T-cell (primary cell): ENCODE data around the gene TMCO2. TPM values are rescaled to one million over a fixed set of nuclear protein-coding genes. Genes with fewer than 3 reads are reported as not detected.

Experiments
- total RNA-seq, 35 experiments: library from RNA in 6 of 35; stranded (reverse) in 6 of 35; fragments of 120-200 nt in 1 of 35; gene quantifications; one replicate each; pipeline versions ENCODE4 v1.2.1 to v1.2.4 and lab custom pipeline; 2013 to 2026

TMCO2 gene
- total RNA-seq, 5 donors from 2014 or later (not counting 1 experiment from before 2014, with no cell fraction given): not detected

Other genes with a start within 250 kb of the TMCO2 start
- gene CAP1, start 207.2 kb upstream of the TMCO2 start, total RNA-seq: 100 to 1,000 TPM; 293 to 345 (median 298) TPM
- gene PPT1, start 150.7 kb upstream of the TMCO2 start, total RNA-seq: 10 to 100 TPM; 44.4 to 72.6 (median 53.1) TPM
- 10 to 100 TPM; 17.5 to 25.1 (median 18.4) TPM for gene RLF, start 86.5 kb upstream of the TMCO2 start, total RNA-seq
- gene ZMPSTE24, start 10.3 kb downstream of the TMCO2 start, total RNA-seq: 10 to 100 TPM; 12.4 to 16.9 (median 15.2) TPM
- 1 to 10 TPM; 3.5 to 4.6 (median 3.8) TPM for gene COL9A2, start 69.3 kb downstream of the TMCO2 start, total RNA-seq
- 100 to 1,000 TPM; 120 to 254 (median 123) TPM for gene SMAP2, start 125.8 kb downstream of the TMCO2 start, total RNA-seq
- gene ZFP69B, start 202.5 kb downstream of the TMCO2 start, total RNA-seq: 10 to 100 TPM in 2 of 5 donors, 1 to 10 TPM in 3; 3.1 to 12.5 (median 7.5) TPM
- 1 to 10 TPM; 3.9 to 4.5 (median 4.1) TPM for gene ZFP69, start 229.4 kb downstream of the TMCO2 start, total RNA-seq